ENCODE data around the gene ZMYND15. TPM values are rescaled to one million over a fixed set of nuclear protein-coding genes. Genes with fewer than 3 reads are reported as not detected.
A peak's percentile ranks its signal among the peaks of the same experiment; 100 is the strongest.

ZMYND15 gene
- total and polyA plus RNA-seq, 2 of the 13 experiments (the other 11 are each of a cell fraction or from before 2014, with no cell fraction given), result 0.24 to 2.7 TPM

- TF ChIP-seq TAF1 (CRISPR knock-in tag; IDR thresholded peaks at IDR 0.05), result peak; percentile 92
- no peak for TF ChIP-seq ZBTB49 (CRISPR knock-in tag; IDR thresholded peaks at IDR 0.05; ENCODE audit: borderline replicate concordance)
- peak; percentile 61; the same call in 1 of the 2 replicates for TF ChIP-seq MAZ (IDR thresholded peaks at IDR 0.05; ENCODE audit: borderline replicate concordance, low read depth, low read length)
- TF ChIP-seq MAZ (CRISPR knock-in tag; IDR thresholded peaks at IDR 0.05; ENCODE audit: low read depth), result peak; percentile 73
- no peak for TF ChIP-seq ARID5B (CRISPR knock-in tag; IDR thresholded peaks at IDR 0.05)
- no peak; the same call in none of the 2 replicates for TF ChIP-seq ZNF546 (CRISPR knock-in tag; conservative IDR thresholded peaks at IDR 0.05)
Measured at GRCh38 chr17:4788807-4789700, 49.4 kb downstream of the ZMYND15 start, which contains the start of gene GLTPD2 (continued).
